ENCODE results near the gene GIT2.

The GIT2 gene

GRCh38 chr12:109923038-109923437 is 73.1 kb downstream of the GIT2 start:
- no peak for DNase-seq (ENCODE audit: low read depth)
- no peak overlapping the region for H3K4me3 ChIP-seq (ENCODE audit: low read length)
- TF ChIP-seq CTCF (conservative IDR thresholded peaks at IDR 0.05; ENCODE audit: low read depth, low read length): no peak

- H3K4me3 ChIP-seq (ENCODE audit: low read length): no peak overlapping the region
- no peak for TF ChIP-seq CTCF (conservative IDR thresholded peaks at IDR 0.05; ENCODE audit: low read depth, low read length)
- DNase-seq (ENCODE audit: low read depth): no peak
These were observed 74.2 kb downstream of the GIT2 start for GRCh38 chr12:109921982-109922381.

GRCh38 chr12:109920261-109920780 is 75.8 kb downstream of the GIT2 start:
- no peak for TF ChIP-seq CTCF (conservative IDR thresholded peaks at IDR 0.05; ENCODE audit: low read depth, low read length)
- H3K4me3 ChIP-seq (ENCODE audit: low read length): no peak overlapping the region
- no peak for DNase-seq (ENCODE audit: low read depth)

GRCh38 chr12:109919456-109919855 is 76.7 kb downstream of the GIT2 start:
- TF ChIP-seq CTCF (conservative IDR thresholded peaks at IDR 0.05; ENCODE audit: low read depth, low read length): no peak
- DNase-seq (ENCODE audit: low read depth): no peak
- no peak overlapping the region for H3K4me3 ChIP-seq (ENCODE audit: low read length)

- no peak for DNase-seq (ENCODE audit: low read depth)
- no peak overlapping the region for H3K4me3 ChIP-seq (ENCODE audit: low read length)
- TF ChIP-seq CTCF (conservative IDR thresholded peaks at IDR 0.05; ENCODE audit: low read depth, low read length): no peak
These were observed 80.1 kb downstream of the GIT2 start for GRCh38 chr12:109916045-109916444.

GRCh38 chr12:109915171-109916040 is 80.8 kb downstream of the GIT2 start:
- no peak for TF ChIP-seq CTCF (conservative IDR thresholded peaks at IDR 0.05; ENCODE audit: low read depth, low read length)
- H3K4me3 ChIP-seq (ENCODE audit: low read length): no peak overlapping the region
- no peak for DNase-seq (ENCODE audit: low read depth)

- TF ChIP-seq CTCF (conservative IDR thresholded peaks at IDR 0.05; ENCODE audit: low read depth, low read length): no peak
- DNase-seq (ENCODE audit: low read depth): no peak
- H3K4me3 ChIP-seq (ENCODE audit: low read length): no peak overlapping the region
These were observed 81.7 kb downstream of the GIT2 start for GRCh38 chr12:109914461-109914860.
